ENCODE data around the gene CPSF4L. TPM values are rescaled to one million over a fixed set of nuclear protein-coding genes. Genes with fewer than 3 reads are reported as not detected.

CPSF4L gene
- total RNA-seq, 1 donor from 2014 or later: not detected

- DNase-seq (ENCODE audit: low spot score, unreplicated experiment): no peak
- Mint-ChIP-seq H3K4me3 (ENCODE audit: low read depth) (no peak overlapping the region), H3K27me3 (no peaks in the 10 kb centered on the region), H3K4me1 (ENCODE audit: low read depth) (peaks cover 7% of the 10 kb centered on the region), H3K27ac (no peak overlapping the region), H3K36me3 (ENCODE audit: insufficient read depth) (peaks cover 12% of the 10 kb centered on the region), H3K9me3 (ENCODE audit: low read depth) (no peaks in the 10 kb centered on the region)
- TF ChIP-seq, protein P1, sequence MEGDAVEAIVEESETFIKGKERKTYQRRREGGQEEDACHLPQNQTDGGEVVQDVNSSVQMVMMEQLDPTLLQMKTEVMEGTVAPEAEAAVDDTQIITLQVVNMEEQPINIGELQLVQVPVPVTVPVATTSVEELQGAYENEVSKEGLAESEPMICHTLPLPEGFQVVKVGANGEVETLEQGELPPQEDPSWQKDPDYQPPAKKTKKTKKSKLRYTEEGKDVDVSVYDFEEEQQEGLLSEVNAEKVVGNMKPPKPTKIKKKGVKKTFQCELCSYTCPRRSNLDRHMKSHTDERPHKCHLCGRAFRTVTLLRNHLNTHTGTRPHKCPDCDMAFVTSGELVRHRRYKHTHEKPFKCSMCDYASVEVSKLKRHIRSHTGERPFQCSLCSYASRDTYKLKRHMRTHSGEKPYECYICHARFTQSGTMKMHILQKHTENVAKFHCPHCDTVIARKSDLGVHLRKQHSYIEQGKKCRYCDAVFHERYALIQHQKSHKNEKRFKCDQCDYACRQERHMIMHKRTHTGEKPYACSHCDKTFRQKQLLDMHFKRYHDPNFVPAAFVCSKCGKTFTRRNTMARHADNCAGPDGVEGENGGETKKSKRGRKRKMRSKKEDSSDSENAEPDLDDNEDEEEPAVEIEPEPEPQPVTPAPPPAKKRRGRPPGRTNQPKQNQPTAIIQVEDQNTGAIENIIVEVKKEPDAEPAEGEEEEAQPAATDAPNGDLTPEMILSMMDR (IDR thresholded peaks at IDR 0.05; ENCODE audit: unreplicated experiment): no peak
Measured at GRCh38 chr17:73214008-73214407, 47.7 kb downstream of the CPSF4L start.

- Mint-ChIP-seq H3K36me3 (ENCODE audit: insufficient read depth) (peaks cover 23% of the 10 kb centered on the region), H3K27me3 (no peaks in the 10 kb centered on the region), H3K9me3 (ENCODE audit: low read depth) (no peaks in the 10 kb centered on the region), H3K4me1 (ENCODE audit: low read depth) (peaks cover 7% of the 10 kb centered on the region), H3K4me3 (ENCODE audit: low read depth) (no peak overlapping the region), H3K27ac (no peak overlapping the region)
- no peak for DNase-seq (ENCODE audit: low spot score, unreplicated experiment)
- TF ChIP-seq, protein P1 (IDR thresholded peaks at IDR 0.05; ENCODE audit: unreplicated experiment): no peak
Measured at GRCh38 chr17:73211745-73212144, 49.9 kb downstream of the CPSF4L start.

GRCh38 chr17:73210002-73210678 lies 51.5 kb downstream of the CPSF4L start:
- DNase-seq (ENCODE audit: low spot score, unreplicated experiment): no peak
- Mint-ChIP-seq H3K27me3 (no peaks in the 10 kb centered on the region), H3K27ac (no peak overlapping the region), H3K9me3 (ENCODE audit: low read depth) (no peaks in the 10 kb centered on the region), H3K4me1 (ENCODE audit: low read depth) (peaks cover 9% of the 10 kb centered on the region), H3K36me3 (ENCODE audit: insufficient read depth) (peaks cover 27% of the 10 kb centered on the region), H3K4me3 (ENCODE audit: low read depth) (no peak overlapping the region)
- TF ChIP-seq, protein P1 (IDR thresholded peaks at IDR 0.05; ENCODE audit: unreplicated experiment): peak; percentile 41

DNA sequence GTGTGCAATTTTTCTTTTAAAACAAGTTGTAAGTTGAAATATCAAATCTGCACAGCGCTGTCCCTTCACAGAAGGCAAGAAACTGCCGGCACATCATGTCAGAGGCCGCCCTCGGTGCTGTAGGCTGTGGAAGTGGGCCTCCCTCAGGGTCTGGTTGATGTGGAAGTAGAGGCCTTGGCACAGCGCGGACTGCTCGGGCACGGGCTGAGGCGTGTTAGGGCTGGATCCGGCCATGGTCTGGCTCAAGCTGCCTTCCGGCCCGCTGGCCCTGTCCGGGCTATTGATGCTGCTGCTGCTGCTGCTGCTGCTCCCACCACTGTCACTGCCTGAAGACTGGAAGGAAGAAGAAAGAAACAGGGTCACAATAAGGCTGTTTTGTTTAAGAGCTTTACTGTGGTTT lies 52.2 kb downstream of the CPSF4L start:
- no peak for DNase-seq (ENCODE audit: low spot score, unreplicated experiment)
- Mint-ChIP-seq H3K27me3 (no peaks in the 10 kb centered on the region), H3K27ac (no peak overlapping the region), H3K36me3 (ENCODE audit: insufficient read depth) (peaks cover 28% of the 10 kb centered on the region), H3K4me1 (ENCODE audit: low read depth) (peaks cover 8% of the 10 kb centered on the region), H3K4me3 (ENCODE audit: low read depth) (no peak overlapping the region), H3K9me3 (ENCODE audit: low read depth) (no peaks in the 10 kb centered on the region)
- TF ChIP-seq, protein P1 (IDR thresholded peaks at IDR 0.05; ENCODE audit: unreplicated experiment): no peak

- no peak for DNase-seq (ENCODE audit: low spot score, unreplicated experiment)
- peaks cover 27% of the 10 kb centered on the region for H3K36me3 Mint-ChIP-seq (ENCODE audit: insufficient read depth)
- H3K9me3 Mint-ChIP-seq (ENCODE audit: low read depth): no peaks in the 10 kb centered on the region
- peaks cover 18% of the 10 kb centered on the region for H3K4me1 Mint-ChIP-seq (ENCODE audit: low read depth)
- no peak overlapping the region for H3K27ac Mint-ChIP-seq
- H3K4me3 Mint-ChIP-seq (ENCODE audit: low read depth): no peak overlapping the region
- TF ChIP-seq, protein P1 (IDR thresholded peaks at IDR 0.05; ENCODE audit: unreplicated experiment): no peak
- H3K27me3 Mint-ChIP-seq: no peaks in the 10 kb centered on the region
Measured at GRCh38 chr17:73208139-73208827, 53.4 kb downstream of the CPSF4L start.
